ENCODE measurements around the gene SEPTIN7. TPM values are rescaled to one million over a fixed set of nuclear protein-coding genes. Genes with fewer than 3 reads are reported as not detected.

The SEPTIN7 gene
- total RNA-seq (2021; ENCODE audit: unreplicated experiment) = 140 TPM
- 61.9 and 78.8 TPM in 2 replicates for polyA plus RNA-seq (2012)
- Bru-seq, nascent RNA = percentile 89 among the genes with signal in this experiment
- BruChase-seq, experiment 1, labeled RNA remaining after a 6-hour chase = percentile 86 among the genes with signal in this experiment
- BruChase-seq, experiment 2, labeled RNA remaining after a 2-hour chase = percentile 82 among the genes with signal in this experiment
- long read RNA-seq, full-length matches to known transcripts = 132 of 200 reads
- long read RNA-seq, partial matches to known transcripts = 27 of 200 reads
- long read RNA-seq, other reads (novel, unspliced or antisense) = 41 of 200 reads

- peak within 1 kb of the TSS; percentile 95 for H3K27ac ChIP-seq (ENCODE audit: low read depth, low read length)
- ChIA-PET POLR2A (interaction anchor here (0.7 to 1.4 kb wide), 10 partner anchors 10 to 228 kb away, joined by 3 to 6 read pairs (median 4); no protein-coding TSS in a partner anchor), RAD21 (ENCODE audit: low non-redundant PET in 1 of 2, low total read pairs in 2 of 2, uncharacterized antibody in 2 of 2, unreplicated experiment in 2 of 2) (no interaction called here), CTCF (interaction anchor here (0.9 to 1.6 kb wide), 3 partner anchors 91 to 175 kb away, joined by 3 to 4 read pairs (median 3); no protein-coding TSS in a partner anchor)
- H3K4me1 ChIP-seq (ENCODE audit: control insufficient read depth in 1 of 2, insufficient read depth in 2 of 2, low read length in 2 of 2) = peaks cover 8 to 20% of the 10 kb centered on the region in 2 experiments; a peak in 3 of 4 replicates
- H3K9me3 ChIP-seq (ENCODE audit: control insufficient read depth in 1 of 2, insufficient read depth in 1 of 2, low read depth in 1 of 2, low read length in 2 of 2) = no peaks in the 10 kb centered on the region
- ATAC-seq (peak; percentile 93), DNase-seq (ENCODE audit: low read depth, low spot score) (peak; percentile 97)
- no peaks in the 10 kb centered on the region for H3K36me3 ChIP-seq (ENCODE audit: control insufficient read depth in 1 of 2, insufficient read depth in 2 of 2, low read length in 2 of 2)
- peak within 1 kb of the TSS; percentile 75 for H2AFZ ChIP-seq (ENCODE audit: low read depth, low read length, poor library complexity, severe bottlenecking)
- no TSS peak for BruUV-seq (replicated peaks)
- peak within 1 kb of the TSS; percentile 72 to 78 for H3K4me3 ChIP-seq (replicated peaks in 1 of 2; ENCODE audit: low read depth in 1 of 2, low read length in 2 of 2)
- H3K4me2 ChIP-seq (ENCODE audit: low read length) = peak within 1 kb of the TSS; percentile 90
- H3K9me2 ChIP-seq (ENCODE audit: insufficient read depth) = no peaks in the 10 kb centered on the region
- peaks cover 60% of the 10 kb centered on the region for H3K79me2 ChIP-seq (ENCODE audit: insufficient read depth, low read length)
- intact Hi-C loops (cut with micrococcal nuclease) = loop anchor here (1.0 kb wide), 1 partner anchor 92 kb away; no protein-coding TSS in a partner anchor
- H3K27me3 ChIP-seq (ENCODE audit: insufficient read depth, low read length) = no peaks in the 10 kb centered on the region
- peak within 1 kb of the TSS; percentile 84 for H3K9ac ChIP-seq (ENCODE audit: low read length)
- 0 out of 2 replicates have a peak, but pooled peaks cover 6% of the 10 kb centered on the region for H4K20me1 ChIP-seq (ENCODE audit: insufficient read depth)
- TF ChIP-seq POLR2AphosphoS5 (IDR thresholded peaks at IDR 0.05; ENCODE audit: low read depth, low read length) (peak; percentile 90), ZNF274 (IDR thresholded peaks at IDR 0.05; ENCODE audit: low read depth, low read length) (no peak), EZH2 (IDR thresholded peaks at IDR 0.05) (no peak), TCF7L2 (IDR thresholded peaks at IDR 0.05; ENCODE audit: borderline replicate concordance, extremely low read depth, insufficient read depth, insufficient read length) (peak; percentile 34), SIN3A (IDR thresholded peaks at IDR 0.05; ENCODE audit: low read depth) (peak; percentile 49), FOSL1 (IDR thresholded peaks at IDR 0.05; ENCODE audit: low read depth) (no peak), RAD21 (IDR thresholded peaks at IDR 0.05; ENCODE audit: low read depth) (no peak), MAX (IDR thresholded peaks at IDR 0.05) (peak; percentile 74), CTCF (IDR thresholded peaks at IDR 0.05 in 2 of 3, conservative IDR thresholded peaks at IDR 0.05 in 1 of 3; ENCODE audit: borderline replicate concordance in 1 of 3, insufficient read depth in 1 of 3, low read depth in 2 of 3, low read length in 2 of 3) (no peak), CBX3 (IDR thresholded peaks at IDR 0.05; ENCODE audit: low read depth) (peak; percentile 84; the same call in 1 of the 2 replicates), ELF1 (IDR thresholded peaks at IDR 0.05; ENCODE audit: borderline replicate concordance, low read depth) (peak; percentile 64; the same call in 1 of the 2 replicates), EZH2phosphoT487 (IDR thresholded peaks at IDR 0.05; ENCODE audit: borderline replicate concordance) (no peak), ZFX (IDR thresholded peaks at IDR 0.05) (no peak), SRF (IDR thresholded peaks at IDR 0.05; ENCODE audit: low read depth) (no peak; the same call in 1 of the 2 replicates), CEBPB (IDR thresholded peaks at IDR 0.05; ENCODE audit: low read depth) (no peak), ZBTB33 (IDR thresholded peaks at IDR 0.05; ENCODE audit: extremely low read depth, insufficient replicate concordance, low read length) (peak; percentile 97), ATF3 (IDR thresholded peaks at IDR 0.05) (no peak), POLR2A (IDR thresholded peaks at IDR 0.05; ENCODE audit: borderline replicate concordance, extremely low read depth, insufficient read depth, insufficient read length) (peak; percentile 43), SP1 (IDR thresholded peaks at IDR 0.05; ENCODE audit: low read depth) (peak; percentile 29; the same call in 1 of the 2 replicates)
These were observed at the start of gene SEPTIN7 for GRCh38 chr7:35800718-35801391. TSS of gene SEPTIN7 (plus strand) at chr7:35801057. CDS start at chr7:35801210, 153 bp downstream.

Data from HCT116 (cell line).